ENCODE data around the gene ZNF552. TPM values are rescaled to one million over a fixed set of nuclear protein-coding genes. Genes with fewer than 3 reads are reported as not detected.

Gene ZNF552
- total RNA-seq, 1 experiment from 2014 or later = 9.2 TPM

DNA sequence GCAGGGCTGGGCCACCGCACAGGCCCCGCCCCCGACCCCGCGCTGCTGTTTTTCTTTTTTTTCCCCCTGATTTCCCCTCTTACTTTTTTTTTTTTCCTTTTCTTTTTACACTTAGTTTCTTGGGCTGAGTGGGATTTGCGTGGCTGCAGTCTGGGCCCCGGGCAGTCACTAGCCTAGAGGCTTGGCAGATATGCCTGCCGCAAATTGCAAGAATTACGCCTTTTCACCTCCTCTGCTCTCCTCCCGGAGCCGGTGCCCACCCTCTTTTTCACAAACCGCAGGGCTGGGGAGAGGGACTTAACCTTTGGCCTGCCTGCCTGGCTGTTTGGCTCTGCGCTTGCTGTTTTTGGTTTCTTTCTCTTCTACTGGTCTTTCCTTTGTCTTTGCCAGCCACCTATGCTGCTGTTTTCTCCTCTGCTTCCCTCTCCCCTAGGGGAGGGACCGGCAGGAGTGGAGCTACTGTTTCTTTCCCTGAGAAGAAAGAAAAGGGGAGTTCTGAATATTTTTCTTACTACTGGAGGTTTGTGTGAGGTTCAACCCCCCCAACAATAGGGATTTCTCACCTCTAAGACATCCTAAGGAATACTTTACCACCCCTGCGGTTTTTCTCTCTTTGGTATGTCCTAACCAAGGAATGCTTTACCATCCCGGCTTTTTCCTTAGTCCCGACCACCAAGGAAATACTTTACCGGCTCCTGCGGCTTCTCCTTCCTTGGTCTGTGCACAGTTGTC lies 11.0 kb downstream of the ZNF552 start:
- peak; percentile 77 for DNase-seq
- H3K27me3 Mint-ChIP-seq (ENCODE audit: low read depth) = no peaks in the 10 kb centered on the region
- no peaks in the 10 kb centered on the region for H3K79me1 ChIP-seq (ENCODE audit: insufficient read depth, low read depth, low read length, poor library complexity, severe bottlenecking)
- no peak overlapping the region for H4K8ac ChIP-seq (replicated peaks; ENCODE audit: insufficient read length, low read depth, low read length)
- H3T11ph ChIP-seq (ENCODE audit: low read length) = peak overlapping the region; percentile 47
- peak overlapping the region; percentile 98 for H3K14ac ChIP-seq (ENCODE audit: insufficient read depth, low read length)
- H4K20me1 ChIP-seq (ENCODE audit: control insufficient read depth, insufficient read depth, insufficient read length) = no peaks in the 10 kb centered on the region
- peak overlapping the region; percentile 95; the same call in 1 of the 2 replicates for H3K4ac ChIP-seq (ENCODE audit: low read depth, low read length)
- H2BK15ac ChIP-seq (ENCODE audit: low read depth, low read length) = no peak overlapping the region
- H3K9me3 Mint-ChIP-seq = no peaks in the 10 kb centered on the region
- peak overlapping the region; percentile 65 for H2AFZ ChIP-seq (ENCODE audit: low read length)
- H3K18ac ChIP-seq (ENCODE audit: insufficient read length, low read depth, low read length) = peak overlapping the region; percentile 89
- WGBS (ENCODE audit: extremely low coverage, insufficient read length, low lambda C conversion rate) = no CpG with 5 or more reads among the region's 19 CpGs
- peak overlapping the region; percentile 17 for H4K91ac ChIP-seq (ENCODE audit: insufficient read length, low read depth, low read length)
- H3K4me2 ChIP-seq (ENCODE audit: insufficient read depth, insufficient read length, low read length) = peak overlapping the region; percentile 75
- H2AK5ac ChIP-seq (ENCODE audit: insufficient read length, low read length) = no peak overlapping the region
- H3K4me1 Mint-ChIP-seq = peaks cover 49 to 56% of the 10 kb centered on the region in 2 experiments
- H2BK12ac ChIP-seq (ENCODE audit: insufficient read length, low read depth, low read length) = no peak overlapping the region
- peaks cover 11% of the 10 kb centered on the region for H3K23me2 ChIP-seq (ENCODE audit: insufficient read length, low read depth, low read length, poor library complexity, severe bottlenecking)
- H3K56ac ChIP-seq (ENCODE audit: insufficient read length, low read depth, low read length) = peak overlapping the region; percentile 99
- H2BK120ac ChIP-seq (ENCODE audit: low read depth, low read length, poor library complexity, severe bottlenecking) = peak overlapping the region; percentile 99
- no peak overlapping the region for H2BK20ac ChIP-seq (ENCODE audit: low read depth, low read length, poor library complexity, severe bottlenecking)
- no peaks in the 10 kb centered on the region for H3K79me2 ChIP-seq (ENCODE audit: insufficient read depth, low read length)
- no peaks in the 10 kb centered on the region for H3K27me3 ChIP-seq (ENCODE audit: insufficient read depth, low read length)
- H3K23ac ChIP-seq (ENCODE audit: insufficient read length, low read depth, low read length) = no peak overlapping the region
- H3K27ac ChIP-seq (ENCODE audit: insufficient read length, low read depth, low read length) = peak overlapping the region; percentile 99
- peak overlapping the region; percentile 72 to 83 for H3K4me3 Mint-ChIP-seq
- peak overlapping the region; percentile 80 for H2BK5ac ChIP-seq (ENCODE audit: insufficient read length, low read length)
- peak overlapping the region; percentile 98 to 99 (median 98) for H3K27ac Mint-ChIP-seq
- peak overlapping the region; percentile 72 for H4K5ac ChIP-seq (ENCODE audit: insufficient read length, low read depth, low read length)
- peaks cover 15 to 28% (median 25%) of the 10 kb centered on the region in 3 experiments for H3K36me3 Mint-ChIP-seq (ENCODE audit: insufficient read depth in 1 of 3, low read depth in 3 of 3)
- H3K4me1 ChIP-seq (ENCODE audit: insufficient read depth, low read length) = peaks cover 6% of the 10 kb centered on the region; the same call in 1 of the 2 replicates
- H3K9ac ChIP-seq (ENCODE audit: extremely low read depth, insufficient read length, low read length) = peak overlapping the region; percentile 97
- TF ChIP-seq, protein P1, sequence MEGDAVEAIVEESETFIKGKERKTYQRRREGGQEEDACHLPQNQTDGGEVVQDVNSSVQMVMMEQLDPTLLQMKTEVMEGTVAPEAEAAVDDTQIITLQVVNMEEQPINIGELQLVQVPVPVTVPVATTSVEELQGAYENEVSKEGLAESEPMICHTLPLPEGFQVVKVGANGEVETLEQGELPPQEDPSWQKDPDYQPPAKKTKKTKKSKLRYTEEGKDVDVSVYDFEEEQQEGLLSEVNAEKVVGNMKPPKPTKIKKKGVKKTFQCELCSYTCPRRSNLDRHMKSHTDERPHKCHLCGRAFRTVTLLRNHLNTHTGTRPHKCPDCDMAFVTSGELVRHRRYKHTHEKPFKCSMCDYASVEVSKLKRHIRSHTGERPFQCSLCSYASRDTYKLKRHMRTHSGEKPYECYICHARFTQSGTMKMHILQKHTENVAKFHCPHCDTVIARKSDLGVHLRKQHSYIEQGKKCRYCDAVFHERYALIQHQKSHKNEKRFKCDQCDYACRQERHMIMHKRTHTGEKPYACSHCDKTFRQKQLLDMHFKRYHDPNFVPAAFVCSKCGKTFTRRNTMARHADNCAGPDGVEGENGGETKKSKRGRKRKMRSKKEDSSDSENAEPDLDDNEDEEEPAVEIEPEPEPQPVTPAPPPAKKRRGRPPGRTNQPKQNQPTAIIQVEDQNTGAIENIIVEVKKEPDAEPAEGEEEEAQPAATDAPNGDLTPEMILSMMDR (conservative IDR thresholded peaks at IDR 0.05) = no peak
- no peaks in the 10 kb centered on the region for H3K9me3 ChIP-seq (ENCODE audit: control insufficient read depth, low read depth, low read length)

All from H9 (cell line).